ENCODE results near the gene ZBED1.

The ZBED1 gene

GRCh38 chrX:2451501-2452316, 49.1 kb downstream of the ZBED1 start:
- no peak for DNase-seq

GRCh38 chrX:2450681-2451080, 50.1 kb downstream of the ZBED1 start:
- DNase-seq, result no peak

GRCh38 chrX:2449135-2449886, 51.5 kb downstream of the ZBED1 start:
- no peak for DNase-seq

- no peak for DNase-seq
Observed at GRCh38 chrX:2447484-2447883, 53.3 kb downstream of the ZBED1 start.

- DNase-seq, result no peak
Observed at GRCh38 chrX:2446815-2447214, 54.0 kb downstream of the ZBED1 start.

GRCh38 chrX:2445662-2446623, 54.8 kb downstream of the ZBED1 start:
- no peak for DNase-seq

- no peak for DNase-seq
Observed at GRCh38 chrX:2442694-2443093, 58.1 kb downstream of the ZBED1 start.

- DNase-seq, result no peak
Observed at GRCh38 chrX:2441466-2441865, 59.3 kb downstream of the ZBED1 start.

- no peak for DNase-seq
Observed at GRCh38 chrX:2439613-2440012, 61.2 kb downstream of the ZBED1 start.
